ENCODE results near the gene HOXB7. TPM values are rescaled to one million over a fixed set of nuclear protein-coding genes. Genes with fewer than 3 reads are reported as not detected.

HOXB7 gene
- total and polyA plus RNA-seq, 2 experiments from 2014 or later = 11.1 to 18.9 TPM

DNA sequence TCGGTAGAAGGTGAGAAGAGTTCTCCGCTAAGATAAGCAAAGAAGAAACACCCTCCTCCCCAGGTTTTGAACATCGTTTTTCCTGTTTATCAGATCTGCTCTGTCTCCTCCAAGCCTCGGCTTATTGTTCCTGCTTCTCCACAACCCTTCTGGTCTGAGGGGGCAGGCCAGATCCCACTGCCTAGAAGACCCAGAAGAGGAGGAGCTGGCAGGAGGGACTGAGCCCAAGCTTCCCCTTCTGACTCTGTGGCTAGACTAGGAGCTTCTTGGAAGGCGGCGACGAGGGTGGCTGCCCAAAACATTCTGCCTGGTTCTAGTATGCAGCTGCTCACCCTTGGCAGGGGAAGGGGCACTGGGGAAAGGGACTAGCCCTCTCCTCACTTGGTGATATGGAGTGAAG, 12.1 kb downstream of the HOXB7 start:
- 0 out of 2 replicates have a peak, but pooled peaks cover 6% of the 10 kb centered on the region for H3K4me1 ChIP-seq (ENCODE audit: insufficient read depth)
- H3K4me2 ChIP-seq (ENCODE audit: unreplicated experiment) = no peak overlapping the region
- 0 out of 2 replicates have a peak, but pooled peaks cover 2% of the 10 kb centered on the region for H3K27me3 ChIP-seq (replicated peaks; ENCODE audit: insufficient read depth)
- WGBS, 2 experiments (ENCODE audit: low coverage in 1 of 2, low lambda C conversion rate in 2 of 2, missing lambda C conversion rate in 2 of 2) = 81 to 84% methylated on average over 7 of the region's 7 CpGs
- H3K79me2 ChIP-seq (ENCODE audit: insufficient read depth) = peaks cover 64% of the 10 kb centered on the region
- H3K36me3 ChIP-seq (ENCODE audit: low read depth) = no peaks in the 10 kb centered on the region
- H3F3A ChIP-seq (ENCODE audit: insufficient read depth) = no peaks in the 10 kb centered on the region
- no peak overlapping the region for H3K4me3 ChIP-seq
- H3K27ac ChIP-seq = no peak overlapping the region
- no peaks in the 10 kb centered on the region for H4K20me1 ChIP-seq (ENCODE audit: insufficient read depth)
- no peak for TF ChIP-seq EZH2phosphoT487 (IDR thresholded peaks at IDR 0.05; ENCODE audit: insufficient read depth, low read depth)
- TF ChIP-seq EZH2 (IDR thresholded peaks at IDR 0.05; ENCODE audit: insufficient read depth, poor library complexity, severe bottlenecking) = no peak
- no peaks in the 10 kb centered on the region for H3K9me2 ChIP-seq (ENCODE audit: insufficient read depth)
- DNase-seq = no peak
- H3K9me3 ChIP-seq (ENCODE audit: low read depth) = no peaks in the 10 kb centered on the region
- in situ Hi-C loops (cut with MboI) = no loop called here
- no peak overlapping the region for H2AFZ ChIP-seq
- H3K9ac ChIP-seq = no peak overlapping the region

DNA sequence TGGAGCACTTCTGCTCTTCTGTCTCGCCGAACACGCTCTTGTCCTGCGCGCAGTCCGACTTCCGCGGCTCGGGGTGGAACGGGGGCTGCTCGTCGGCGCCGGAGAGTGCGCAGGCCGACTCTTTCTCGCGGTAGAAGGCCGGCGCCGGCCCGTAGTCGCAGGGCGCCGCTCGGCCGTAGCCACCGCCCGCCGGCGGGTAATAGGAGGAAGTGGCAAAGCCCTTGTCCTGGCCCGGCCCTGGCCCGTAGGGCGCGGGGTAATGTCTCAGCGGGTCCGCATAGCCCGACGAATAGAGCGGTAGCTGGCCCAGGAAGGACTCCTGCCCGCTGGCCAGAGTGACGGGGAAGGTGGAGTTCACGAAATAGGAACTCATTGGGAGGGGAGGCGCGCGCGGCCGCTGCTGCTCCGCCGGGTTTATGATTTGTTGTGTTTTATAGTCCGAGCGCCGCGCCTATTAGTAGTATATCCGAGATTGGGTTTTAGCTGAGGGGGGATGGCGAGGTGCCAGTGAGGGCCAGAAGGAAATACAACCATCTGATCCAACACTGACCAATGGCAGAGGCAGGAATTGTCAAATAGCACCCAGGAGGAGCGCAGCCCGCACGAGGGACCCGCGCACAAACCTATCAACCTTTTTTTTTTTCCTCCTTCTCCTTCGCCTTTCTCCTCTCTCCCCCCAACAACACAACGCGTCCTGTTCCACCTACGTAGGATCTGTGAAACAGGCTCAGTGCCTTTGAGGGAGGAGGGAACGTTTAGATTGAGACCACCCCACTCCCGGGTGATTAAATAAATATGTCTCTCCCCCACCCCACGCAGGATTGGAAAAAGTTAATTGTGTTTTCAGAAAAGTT, 12.8 kb downstream of the HOXB7 start:
- H2AFZ ChIP-seq = peak overlapping the region; percentile 89
- H3K9me2 ChIP-seq (ENCODE audit: insufficient read depth) = no peaks in the 10 kb centered on the region
- 0 out of 2 replicates have a peak, but pooled peaks cover 6% of the 10 kb centered on the region for H3K4me1 ChIP-seq (ENCODE audit: insufficient read depth)
- in situ Hi-C loops (cut with MboI) = no loop called here
- peak overlapping the region; percentile 87 for H3K9ac ChIP-seq
- H3K27me3 ChIP-seq (replicated peaks; ENCODE audit: insufficient read depth) = 0 out of 2 replicates have a peak, but pooled peaks cover 2% of the 10 kb centered on the region
- H3K4me3 ChIP-seq = peak overlapping the region; percentile 92
- peaks cover 59% of the 10 kb centered on the region for H3K79me2 ChIP-seq (ENCODE audit: insufficient read depth)
- no peaks in the 10 kb centered on the region for H3K9me3 ChIP-seq (ENCODE audit: low read depth)
- DNase-seq = peak; percentile 80
- no peaks in the 10 kb centered on the region for H4K20me1 ChIP-seq (ENCODE audit: insufficient read depth)
- no peaks in the 10 kb centered on the region for H3K36me3 ChIP-seq (ENCODE audit: low read depth)
- WGBS, 2 experiments (ENCODE audit: low coverage in 1 of 2, low lambda C conversion rate in 2 of 2, missing lambda C conversion rate in 2 of 2) = 4% methylated on average over 68 of the region's 68 CpGs
- peak overlapping the region; percentile 65 for H3K27ac ChIP-seq
- TF ChIP-seq EZH2phosphoT487 (IDR thresholded peaks at IDR 0.05; ENCODE audit: insufficient read depth, low read depth) (no peak), EZH2 (IDR thresholded peaks at IDR 0.05; ENCODE audit: insufficient read depth, poor library complexity, severe bottlenecking) (no peak)
- no peaks in the 10 kb centered on the region for H3F3A ChIP-seq (ENCODE audit: insufficient read depth)
- H3K4me2 ChIP-seq (ENCODE audit: unreplicated experiment) = peak overlapping the region; percentile 87

DNA sequence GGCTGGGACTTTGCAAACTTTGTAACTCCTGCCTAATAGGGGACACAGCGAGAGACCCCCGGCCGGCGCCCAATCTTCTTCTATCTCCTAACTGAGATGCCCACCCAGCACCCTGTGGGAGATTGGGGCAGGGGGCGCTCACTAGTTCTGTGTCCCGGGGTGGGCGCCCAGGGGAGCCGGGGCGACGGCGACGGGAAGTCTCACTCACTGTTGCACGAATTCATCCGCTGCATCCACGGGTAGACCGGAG, 13.4 kb downstream of the HOXB7 start:
- peak overlapping the region; percentile 89 for H2AFZ ChIP-seq
- no peaks in the 10 kb centered on the region for H3K36me3 ChIP-seq (ENCODE audit: low read depth)
- 0 to 2% methylated on average over 15 to 16 of the region's 16 CpGs for WGBS, 2 experiments (ENCODE audit: low coverage in 1 of 2, low lambda C conversion rate in 2 of 2, missing lambda C conversion rate in 2 of 2)
- H3K9ac ChIP-seq = peak overlapping the region; percentile 87
- no peaks in the 10 kb centered on the region for H3F3A ChIP-seq (ENCODE audit: insufficient read depth)
- no peaks in the 10 kb centered on the region for H4K20me1 ChIP-seq (ENCODE audit: insufficient read depth)
- peak overlapping the region; percentile 92 for H3K4me3 ChIP-seq
- peak overlapping the region; percentile 65 for H3K27ac ChIP-seq
- no peaks in the 10 kb centered on the region for H3K9me2 ChIP-seq (ENCODE audit: insufficient read depth)
- no peak for TF ChIP-seq EZH2 (IDR thresholded peaks at IDR 0.05; ENCODE audit: insufficient read depth, poor library complexity, severe bottlenecking)
- TF ChIP-seq EZH2phosphoT487 (IDR thresholded peaks at IDR 0.05; ENCODE audit: insufficient read depth, low read depth) = no peak
- H3K4me2 ChIP-seq (ENCODE audit: unreplicated experiment) = peak overlapping the region; percentile 87
- no peak for DNase-seq
- H3K9me3 ChIP-seq (ENCODE audit: low read depth) = no peaks in the 10 kb centered on the region
- in situ Hi-C loops (cut with MboI) = no loop called here
- 0 out of 2 replicates have a peak, but pooled peaks cover 6% of the 10 kb centered on the region for H3K4me1 ChIP-seq (ENCODE audit: insufficient read depth)
- H3K27me3 ChIP-seq (replicated peaks; ENCODE audit: insufficient read depth) = 0 out of 2 replicates have a peak, but pooled peaks cover 2% of the 10 kb centered on the region
- H3K79me2 ChIP-seq (ENCODE audit: insufficient read depth) = peaks cover 54% of the 10 kb centered on the region

DNA sequence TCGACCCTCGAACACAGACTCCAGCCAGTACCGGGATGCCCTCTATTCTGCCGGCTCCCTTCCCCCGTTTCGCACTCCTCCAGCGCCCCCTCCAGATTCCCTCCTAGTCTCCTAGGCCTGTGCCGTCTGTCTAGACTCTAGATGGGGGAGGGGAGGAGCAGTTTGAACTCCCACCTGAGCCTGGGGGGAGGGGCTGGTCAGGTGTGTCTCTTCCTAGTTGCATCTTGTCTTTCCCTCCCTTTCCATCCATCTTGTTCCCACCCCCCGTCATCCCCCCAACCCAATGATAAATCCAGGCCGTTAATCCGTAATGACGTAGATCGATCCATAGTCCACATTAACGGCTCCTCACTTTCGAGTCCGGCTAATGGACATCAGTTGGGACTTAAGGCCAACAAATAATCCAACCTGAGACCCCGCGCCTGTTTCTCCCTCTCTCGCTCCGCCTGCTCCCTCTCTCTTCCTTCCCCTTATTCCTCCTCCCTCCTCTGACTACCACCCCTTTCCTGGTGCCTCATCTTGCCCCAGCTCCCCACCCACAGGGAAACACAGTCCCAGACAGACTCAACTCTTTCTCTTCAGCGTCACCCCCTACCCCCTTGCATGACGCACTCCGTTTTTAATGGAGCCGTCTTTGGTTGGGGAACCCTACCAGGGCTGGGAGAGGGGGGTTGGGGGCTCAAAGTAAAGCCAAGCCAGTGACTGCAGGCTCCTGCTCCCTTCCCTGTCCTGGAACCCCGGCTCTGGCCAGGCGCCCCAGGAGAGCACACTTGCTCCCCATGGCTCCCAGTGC, 13.9 kb downstream of the HOXB7 start:
- Histone ChIP-seq H3F3A (ENCODE audit: insufficient read depth) (no peaks in the 10 kb centered on the region), H3K9me3 (ENCODE audit: low read depth) (no peaks in the 10 kb centered on the region), H2AFZ (peak overlapping the region; percentile 89), H3K4me3 (peak overlapping the region; percentile 92), H3K27ac (peak overlapping the region; percentile 65), H3K36me3 (ENCODE audit: low read depth) (no peaks in the 10 kb centered on the region), H3K4me2 (ENCODE audit: unreplicated experiment) (peak overlapping the region; percentile 87), H3K4me1 (ENCODE audit: insufficient read depth) (0 out of 2 replicates have a peak, but pooled peaks cover 4% of the 10 kb centered on the region), H3K9me2 (ENCODE audit: insufficient read depth) (no peaks in the 10 kb centered on the region), H4K20me1 (ENCODE audit: insufficient read depth) (no peaks in the 10 kb centered on the region), H3K79me2 (ENCODE audit: insufficient read depth) (peaks cover 48% of the 10 kb centered on the region), H3K27me3 (replicated peaks; ENCODE audit: insufficient read depth) (0 out of 2 replicates have a peak, but pooled peaks cover 2% of the 10 kb centered on the region), H3K9ac (peak overlapping the region; percentile 87)
- DNase-seq = peak; percentile 55
- in situ Hi-C loops (cut with MboI) = no loop called here
- 62 to 67% methylated on average over 23 to 26 of the region's 26 CpGs for WGBS, 2 experiments (ENCODE audit: low coverage in 1 of 2, low lambda C conversion rate in 2 of 2, missing lambda C conversion rate in 2 of 2)
- TF ChIP-seq EZH2phosphoT487 (IDR thresholded peaks at IDR 0.05; ENCODE audit: insufficient read depth, low read depth) = no peak
- TF ChIP-seq EZH2 (IDR thresholded peaks at IDR 0.05; ENCODE audit: insufficient read depth, poor library complexity, severe bottlenecking) = no peak

All from GM23248 (cell line).